ENCODE data around the gene SPTLC1.
"Not testable (repeated sequence)": the region's sequence is repeated elsewhere in the genome, so short reads cannot be mapped to it uniquely, and the experiment has no call there.

The SPTLC1 gene

DNA sequence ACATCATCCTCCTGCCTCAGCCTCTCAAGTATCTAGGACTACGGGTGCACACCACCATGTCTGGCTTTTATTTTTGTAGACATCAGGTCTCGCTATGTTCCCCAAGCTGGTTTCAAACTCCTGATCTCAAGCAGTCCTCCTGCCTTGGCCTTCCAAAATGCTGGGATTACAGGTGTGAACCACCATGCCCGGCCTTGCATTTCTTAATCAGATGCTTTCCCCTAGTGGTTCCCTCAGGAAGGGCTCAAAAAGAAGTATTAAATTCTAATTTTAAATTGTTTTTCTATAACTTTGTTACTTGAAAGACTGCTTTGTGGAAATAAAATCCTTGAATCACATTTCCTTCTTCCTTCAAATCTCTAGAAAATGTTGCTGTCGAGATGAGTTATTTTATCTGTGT lies 85.7 kb downstream of the SPTLC1 start:
- no peak for DNase-seq

DNA sequence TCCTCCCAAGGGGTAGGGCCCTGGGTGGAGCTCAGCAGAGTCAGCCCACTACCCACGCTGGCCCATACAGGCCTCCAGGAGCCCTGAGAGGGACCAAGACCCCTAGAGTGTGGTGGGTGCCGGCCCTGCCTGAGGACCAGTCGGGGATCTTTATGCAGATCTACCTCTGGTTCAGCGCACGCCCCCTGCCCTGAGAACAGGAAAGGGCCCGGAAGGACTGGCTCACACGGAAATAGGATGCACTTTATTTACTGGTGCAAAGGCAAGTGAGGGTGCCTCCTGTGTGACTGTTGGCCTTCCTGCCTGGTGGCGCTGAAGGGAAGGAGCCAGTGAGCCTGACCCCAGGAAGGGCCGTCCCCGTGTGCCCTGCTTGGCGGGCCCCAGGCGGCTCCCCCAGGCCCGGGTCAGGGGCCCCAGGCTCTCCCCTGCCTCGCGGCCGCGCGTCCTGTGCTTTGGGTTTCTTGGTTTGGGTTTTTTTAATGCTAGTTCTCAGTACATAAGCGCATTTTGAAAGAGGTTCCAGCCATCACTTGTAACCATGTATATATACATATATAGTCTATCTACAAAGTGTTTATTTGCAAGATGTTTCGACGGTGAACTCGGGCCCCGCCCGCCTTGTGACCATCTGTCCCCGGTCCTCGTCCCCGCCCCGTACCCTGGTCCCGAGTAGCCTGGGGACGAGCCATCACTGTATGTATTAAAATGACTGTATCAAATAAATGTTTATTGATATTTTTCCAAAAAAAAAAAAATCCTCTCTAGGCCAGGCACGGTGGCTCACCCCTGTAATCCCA lies 88.8 kb downstream of the SPTLC1 start:
- no peak for DNase-seq

DNA sequence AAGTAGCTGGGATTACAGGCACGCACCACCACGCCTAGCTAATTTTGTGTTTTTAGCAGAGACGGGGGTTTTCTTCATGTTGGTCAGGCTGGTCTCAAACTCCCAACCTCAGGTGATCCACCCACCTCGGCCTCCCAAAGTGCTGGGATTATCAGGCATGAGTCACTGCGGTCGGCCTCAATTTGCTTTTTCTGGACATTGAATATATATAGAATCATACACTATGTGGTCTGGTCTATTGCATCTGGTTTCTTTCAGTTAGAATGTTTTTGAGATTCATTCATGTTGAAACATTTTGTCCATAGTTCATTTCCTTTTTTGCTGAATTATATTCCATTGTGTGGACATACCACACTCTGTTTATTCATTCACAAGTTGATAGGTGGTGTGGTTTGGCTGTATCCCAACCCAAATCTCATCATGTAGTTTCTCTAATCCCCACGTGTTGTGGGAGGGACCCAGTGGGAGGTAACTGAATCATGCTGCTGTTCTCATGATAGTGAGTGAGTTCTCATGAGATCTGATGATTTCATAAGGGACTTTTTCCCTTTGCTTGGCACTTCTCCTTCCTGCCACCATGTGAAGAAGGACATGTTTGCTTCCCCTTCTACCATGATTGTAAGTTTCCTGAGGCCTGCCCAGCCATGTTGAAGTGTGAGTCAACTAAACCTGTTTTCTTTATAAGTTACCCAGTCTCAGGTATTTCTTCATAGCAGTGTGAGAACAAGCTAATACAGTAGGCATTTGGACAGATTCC lies 93.2 kb downstream of the SPTLC1 start:
- DNase-seq, result not testable (repeated sequence)

DNA sequence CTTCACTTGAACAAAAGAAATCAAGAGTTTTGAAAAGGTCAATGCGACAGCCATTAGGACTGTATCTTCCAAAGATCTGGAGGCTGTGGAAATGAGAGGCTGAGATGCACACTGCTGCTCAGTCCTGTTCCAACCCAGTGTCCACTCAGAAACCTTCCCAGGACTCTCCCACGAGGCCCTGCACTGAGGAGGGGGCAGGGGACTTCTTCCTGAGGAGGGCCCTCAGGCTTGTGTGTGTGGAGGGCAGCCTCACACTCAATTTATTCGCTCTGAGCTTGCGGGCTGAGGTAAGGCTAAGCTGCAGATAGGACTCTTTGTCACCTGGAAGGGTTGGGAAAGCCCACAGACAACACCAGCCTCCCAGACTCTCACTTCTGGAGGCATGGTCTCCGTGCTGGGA lies 95.6 kb downstream of the SPTLC1 start:
- DNase-seq, result no peak

DNA sequence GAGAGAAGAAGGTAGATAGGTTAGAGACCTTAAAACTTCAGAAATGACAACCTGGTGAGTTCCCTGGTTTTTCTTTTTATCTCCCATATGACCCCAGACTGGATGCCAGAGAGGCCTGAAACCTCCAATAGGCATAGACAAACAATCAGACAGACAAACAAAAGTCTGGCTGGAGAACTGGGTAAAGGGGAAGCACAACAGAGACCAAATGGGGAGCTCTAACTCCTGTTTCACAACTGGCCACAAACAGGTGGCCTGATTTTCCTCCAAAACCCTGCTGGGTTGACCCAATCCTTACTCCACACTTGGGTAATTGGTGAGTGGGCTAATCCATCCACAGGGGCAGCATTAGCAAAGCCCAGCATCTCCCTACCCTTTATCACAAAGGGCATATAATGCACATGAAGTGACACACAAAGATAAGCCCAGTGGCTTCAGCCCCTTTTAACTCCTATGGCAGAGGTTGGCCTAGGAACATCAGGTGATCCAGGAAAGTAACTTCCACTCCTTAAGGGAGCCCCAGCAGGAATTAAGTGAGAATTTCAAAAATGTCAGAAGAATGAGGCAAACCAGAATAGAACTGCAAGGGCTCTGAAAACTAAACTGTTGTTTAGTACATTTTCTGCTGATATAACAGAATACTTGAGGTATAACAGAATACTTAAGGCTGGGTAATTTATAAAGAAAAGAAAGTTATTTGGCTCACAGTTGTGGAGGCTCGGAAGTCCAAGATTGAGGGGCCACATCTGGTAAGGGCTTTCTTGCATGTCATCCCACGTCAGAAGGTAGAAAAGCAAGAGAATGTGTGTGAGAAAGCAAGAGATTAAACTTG lies 104.3 kb downstream of the SPTLC1 start:
- no peak for DNase-seq

DNA sequence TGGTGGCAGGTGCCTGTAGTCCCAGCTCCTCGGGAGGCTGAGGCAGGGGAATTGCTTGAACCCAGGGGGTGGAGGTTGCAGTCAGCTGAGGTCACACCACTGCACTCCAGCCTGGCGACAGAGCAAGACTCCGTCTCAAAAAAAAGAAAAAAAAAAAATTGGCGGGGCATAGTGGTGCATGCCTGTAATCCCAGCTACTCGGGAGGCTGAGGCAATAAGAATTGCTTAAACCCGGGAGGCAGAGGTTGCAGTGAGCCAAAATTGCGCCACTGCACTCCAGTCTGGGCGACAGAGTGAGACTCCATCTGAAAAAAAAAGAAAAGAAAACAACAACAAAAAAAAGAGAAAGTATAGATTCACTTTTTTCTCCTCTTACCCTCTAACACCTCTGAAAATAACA lies 105.0 kb downstream of the SPTLC1 start:
- not testable (repeated sequence) for DNase-seq

DNA sequence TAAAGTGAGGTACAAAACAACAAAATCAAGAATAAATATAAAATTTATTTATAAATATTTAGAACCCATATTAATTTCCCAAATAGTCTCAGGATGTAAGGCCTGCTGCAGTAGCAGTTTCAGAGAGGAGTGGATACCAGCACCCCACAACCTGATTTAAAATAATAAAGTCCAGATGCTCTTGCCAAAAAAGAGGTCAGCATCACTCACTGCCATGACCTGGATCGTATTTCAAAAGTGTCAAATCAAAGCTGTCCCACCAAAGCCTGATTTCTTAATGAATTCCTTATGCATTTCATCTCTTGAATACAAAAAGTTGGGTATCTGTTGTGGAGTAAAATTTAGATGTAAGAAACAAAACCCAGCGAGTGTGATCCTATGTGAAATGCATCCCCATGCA lies 107.2 kb downstream of the SPTLC1 start:
- DNase-seq, result no peak

DNA sequence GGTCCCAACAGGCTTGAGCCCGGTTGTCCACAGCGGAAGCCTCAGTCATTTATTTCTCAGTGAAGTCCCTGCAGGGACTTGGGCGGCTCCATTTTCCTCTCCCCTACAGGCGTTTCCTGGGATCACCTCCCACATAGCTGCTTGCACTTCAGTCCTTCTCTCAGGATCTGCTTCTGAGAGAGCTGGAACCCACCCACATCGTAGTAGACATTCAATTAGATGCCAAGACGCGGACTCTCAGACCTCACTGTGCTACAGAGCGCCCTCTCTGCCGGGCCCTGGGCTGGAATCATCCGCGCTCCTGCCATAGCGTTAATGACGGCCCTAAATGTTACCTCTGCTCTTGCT lies 111.2 kb downstream of the SPTLC1 start:
- no peak for DNase-seq

DNA sequence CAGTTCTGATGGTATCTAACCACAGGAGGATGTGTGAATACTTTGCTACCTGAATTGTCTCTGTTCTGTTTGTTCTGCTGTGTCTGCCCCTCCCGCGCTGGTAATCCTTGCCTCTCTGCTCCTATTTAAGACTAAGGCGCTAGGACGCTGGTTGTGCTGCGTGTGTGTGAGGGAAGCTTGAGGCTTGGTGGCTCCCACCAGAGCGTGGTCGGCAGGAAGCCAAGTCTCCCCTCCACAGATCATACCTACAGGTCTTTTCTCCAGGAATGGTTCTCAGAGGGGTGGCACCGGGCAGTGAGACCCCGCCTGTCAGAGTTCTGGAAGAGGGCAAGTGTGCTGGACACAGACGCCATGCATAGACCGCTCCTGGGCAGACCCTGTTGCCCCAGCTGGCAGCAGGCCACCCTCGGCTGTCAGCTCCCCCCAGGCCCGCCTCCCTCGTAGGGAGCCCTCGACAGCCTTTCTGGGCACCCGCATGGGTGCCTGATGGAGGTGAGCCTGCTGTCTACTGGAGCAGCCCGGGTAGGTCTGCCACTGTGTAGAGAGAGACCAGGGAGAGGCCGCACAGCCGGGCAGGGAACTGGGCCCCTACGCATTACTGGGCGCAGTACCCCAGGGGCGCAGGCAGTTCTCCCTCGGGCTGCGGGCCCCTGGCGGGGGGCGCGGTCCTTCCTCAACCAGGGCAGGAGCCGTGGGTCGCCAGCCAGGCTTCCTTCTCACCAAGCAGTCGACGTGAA lies 111.7 kb downstream of the SPTLC1 start:
- no peak for DNase-seq

DNA sequence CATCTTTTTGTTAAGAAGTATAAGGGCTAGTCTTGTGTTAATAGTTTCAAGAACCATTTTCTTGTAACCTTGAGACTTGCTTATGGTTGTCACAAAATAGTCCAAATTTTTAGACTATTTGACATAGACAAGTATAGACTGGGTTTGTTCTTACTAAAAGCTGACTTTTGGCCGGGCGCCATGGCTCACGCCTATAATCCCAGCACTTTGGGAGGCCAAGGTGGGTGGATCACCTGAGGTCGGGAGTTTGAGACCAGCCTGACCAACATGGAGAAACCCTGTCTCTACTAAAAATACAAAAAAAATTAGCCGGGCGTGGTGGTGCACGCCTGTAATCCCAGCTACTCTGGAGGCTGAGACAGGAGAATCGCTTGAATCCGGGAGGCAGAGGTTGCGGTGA lies 113.3 kb downstream of the SPTLC1 start:
- not testable (repeated sequence) for DNase-seq

DNA sequence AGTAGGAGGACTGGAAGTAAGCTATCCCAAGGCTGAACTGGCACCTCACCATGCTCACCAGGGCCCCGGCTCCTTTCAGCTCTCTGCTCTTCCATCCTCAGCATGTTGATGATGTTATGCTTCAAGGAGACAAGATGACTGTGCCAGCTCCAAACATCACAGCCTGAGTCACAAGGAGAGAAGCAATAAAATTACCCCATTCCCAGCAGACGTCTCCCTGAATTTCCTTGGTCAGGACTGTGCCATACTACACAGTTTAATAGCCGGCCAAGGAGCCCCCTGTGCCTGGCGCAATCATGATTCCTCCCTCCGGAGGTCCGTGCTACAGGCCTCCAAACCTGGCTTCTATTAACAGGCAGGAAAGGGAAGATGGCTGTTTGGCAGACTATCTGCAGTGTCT lies 114.0 kb downstream of the SPTLC1 start:
- DNase-seq, result no peak

DNA sequence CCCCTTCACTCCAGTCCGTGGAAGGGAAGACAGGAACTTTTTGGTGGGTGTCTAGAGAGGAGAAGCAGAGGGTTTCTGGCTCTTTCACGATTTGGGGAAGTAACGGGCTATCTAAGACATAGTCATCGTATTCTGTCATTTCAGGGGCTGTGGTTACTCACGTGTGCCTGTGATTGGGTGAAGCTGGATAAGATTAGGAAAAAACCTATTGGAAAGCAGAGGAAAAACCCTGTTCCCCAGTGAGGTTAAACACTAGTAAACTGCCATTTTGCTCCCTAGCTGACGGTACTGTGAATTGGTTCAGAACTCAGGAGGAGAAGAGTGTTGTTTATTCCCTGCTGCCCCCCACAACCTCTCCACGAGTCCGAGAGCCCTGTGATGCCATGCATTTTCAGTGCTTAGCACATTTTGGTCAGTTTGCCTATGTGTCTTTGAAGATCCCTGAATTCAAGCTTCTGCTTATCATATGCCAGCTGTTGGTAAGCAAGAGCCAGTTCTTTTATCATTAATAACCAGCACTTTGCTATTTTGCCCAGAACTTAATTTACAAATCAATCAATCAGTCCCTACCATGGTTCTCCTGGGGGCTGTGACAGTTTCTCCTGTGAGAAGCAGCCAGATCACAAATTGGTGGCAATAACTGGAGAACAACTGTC lies 120.1 kb downstream of the SPTLC1 start:
- DNase-seq, result no peak

DNA sequence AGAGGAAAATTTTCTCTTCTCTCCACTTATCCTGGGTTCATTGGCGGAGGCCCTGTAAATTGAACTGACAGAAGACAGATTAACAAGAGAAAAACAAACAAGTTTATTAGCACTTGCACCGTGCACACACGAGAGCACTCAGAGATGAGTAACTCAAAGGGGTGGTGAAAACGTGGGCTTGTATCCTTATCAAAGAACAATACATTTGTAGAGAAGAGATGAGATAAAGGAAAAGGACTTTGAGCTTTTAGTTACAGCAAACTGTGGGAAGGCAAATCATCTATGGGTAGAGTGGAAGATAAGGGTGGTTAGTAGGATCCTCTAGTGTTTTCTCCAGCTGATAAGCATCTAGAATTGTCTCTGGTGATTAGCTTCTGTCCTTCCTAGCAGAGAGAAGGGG lies 120.8 kb downstream of the SPTLC1 start:
- no peak for DNase-seq

DNA sequence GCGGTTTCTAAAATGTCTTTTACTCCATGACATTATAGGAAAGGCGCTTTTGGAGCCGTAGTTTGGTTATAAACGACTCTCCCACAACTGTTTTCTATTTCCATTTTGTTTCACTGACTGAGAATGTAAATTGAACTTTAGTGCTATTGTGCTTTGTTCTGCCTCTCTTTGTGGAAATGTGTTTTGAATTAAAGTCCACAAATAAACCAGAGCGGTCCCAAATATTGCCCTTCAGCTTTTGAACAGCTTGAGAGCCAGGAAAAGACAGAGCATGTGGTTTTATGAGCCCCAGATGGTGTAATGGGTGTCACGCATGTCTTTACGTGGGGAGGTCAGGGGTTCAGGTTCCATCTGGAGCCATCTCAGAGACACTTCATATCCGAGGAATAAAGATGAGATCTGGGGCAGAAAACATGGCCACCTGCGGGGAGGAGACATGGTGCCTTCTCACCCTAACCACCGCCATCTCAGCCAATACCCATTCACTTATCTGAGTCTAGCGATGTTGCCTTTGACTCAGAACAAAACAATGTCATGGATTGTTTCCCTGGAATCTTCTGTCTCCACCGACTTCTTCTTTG lies 122.7 kb downstream of the SPTLC1 start:
- DNase-seq, result no peak

DNA sequence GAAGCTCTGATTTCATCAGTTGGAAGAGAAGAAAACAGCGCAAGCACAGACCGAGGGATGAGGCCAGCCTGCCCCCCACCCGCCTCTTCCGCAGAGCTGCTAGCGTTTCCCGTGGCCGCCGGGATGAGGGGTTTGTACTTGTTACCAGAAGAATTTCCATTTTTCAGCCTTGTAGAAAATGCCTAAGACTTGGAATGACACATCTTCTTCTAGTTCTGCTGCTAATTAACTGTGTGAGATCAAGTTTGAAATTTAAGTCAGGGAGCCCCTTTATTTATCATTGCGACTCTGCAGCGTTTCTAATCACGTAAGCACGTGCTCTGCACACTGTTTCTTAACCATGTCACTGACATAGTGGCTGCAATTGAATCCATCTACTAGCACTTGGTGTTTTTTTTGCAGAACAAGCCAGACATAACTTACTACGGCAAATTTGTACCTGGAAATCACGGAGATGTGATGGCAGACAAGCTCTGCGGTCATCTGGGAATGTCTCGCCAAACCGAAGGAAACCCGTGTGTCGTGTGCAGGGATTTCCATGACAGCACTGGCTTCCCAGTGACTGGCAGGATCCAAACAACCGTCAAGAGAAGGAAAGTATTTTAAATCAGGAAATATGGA lies 123.4 kb downstream of the SPTLC1 start:
- DNase-seq, result no peak

DNA sequence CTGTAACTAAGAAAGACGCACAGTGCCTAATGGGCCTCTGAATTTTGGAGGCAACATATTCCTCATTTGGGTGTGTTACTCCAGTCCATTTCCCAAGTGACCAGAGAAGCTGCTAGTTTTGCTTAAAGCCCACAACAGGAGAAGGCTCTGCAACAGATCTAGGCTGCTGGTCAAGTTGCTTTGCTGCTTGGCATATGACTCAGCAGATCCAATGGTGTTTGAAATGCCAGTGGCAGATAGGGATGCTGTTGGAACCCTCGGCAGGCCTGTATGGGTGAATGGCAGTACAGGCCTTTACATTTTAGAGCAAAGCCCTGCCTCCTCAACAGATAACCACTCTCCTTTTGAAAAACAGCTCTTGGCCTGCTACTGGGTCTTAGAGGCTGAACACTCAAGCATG lies 129.0 kb downstream of the SPTLC1 start:
- no peak for DNase-seq

DNA sequence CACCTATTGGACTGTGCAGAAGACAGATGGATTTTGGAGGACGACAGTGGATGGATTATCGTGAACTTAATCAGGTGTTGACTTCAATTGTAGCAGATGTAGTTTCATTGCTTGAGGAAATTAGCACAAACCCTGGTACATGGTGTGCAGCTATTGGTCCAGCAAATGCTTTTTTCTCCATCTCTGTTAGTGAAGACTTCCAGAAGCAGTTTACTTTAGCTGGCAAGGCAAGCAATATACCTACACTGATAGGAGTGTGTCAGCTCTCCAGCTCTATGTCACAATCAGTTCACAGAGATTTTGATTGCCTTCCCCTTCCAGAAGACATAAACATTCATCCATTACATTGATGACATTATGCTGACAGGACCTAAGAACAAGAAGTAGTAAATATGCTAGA lies 129.5 kb downstream of the SPTLC1 start:
- no peak for DNase-seq
